ENCODE measurements around the gene PMFBP1. TPM values are rescaled to one million over a fixed set of nuclear protein-coding genes. Genes with fewer than 3 reads are reported as not detected.
A peak's percentile ranks its signal among the peaks of the same experiment; 100 is the strongest.

PMFBP1 gene
- total RNA-seq, 1 experiment from 2014 or later: 1.4 TPM

- no peak for TF ChIP-seq CTCF (IDR thresholded peaks at IDR 0.05; ENCODE audit: unreplicated experiment)
- H3K27ac Mint-ChIP-seq (ENCODE audit: low read depth, unreplicated experiment): peak overlapping the region; percentile 76
- intact Hi-C loops (cut with micrococcal nuclease): loop anchor here (10.0 kb wide), 2 partner anchors 651 to 1071 kb away; no protein-coding TSS in a partner anchor
- BruUV-seq (replicated peaks): no TSS peak
- no peak overlapping the region for H3K4me3 Mint-ChIP-seq (ENCODE audit: unreplicated experiment)
- no peaks in the 10 kb centered on the region for H3K4me1 Mint-ChIP-seq (ENCODE audit: insufficient read depth, unreplicated experiment)
- H3K36me3 Mint-ChIP-seq (ENCODE audit: insufficient read depth, unreplicated experiment): no peaks in the 10 kb centered on the region
- H3K27me3 Mint-ChIP-seq (ENCODE audit: insufficient read depth, unreplicated experiment): no peaks in the 10 kb centered on the region
- ChIA-PET POLR2A (no interaction called here), CTCF (interaction anchor here (0.7 to 8.6 kb wide), 6 partner anchors 8 to 1114 kb away, joined by 3 to 98 read pairs (median 17); no protein-coding TSS in a partner anchor)
- no peak for DNase-seq (ENCODE audit: unreplicated experiment)
- H3K9me3 Mint-ChIP-seq (ENCODE audit: unreplicated experiment): no peaks in the 10 kb centered on the region
Measured at GRCh38 chr16:72123426-72123825, 48.5 kb downstream of the PMFBP1 start.

- no peaks in the 10 kb centered on the region for H3K9me3 Mint-ChIP-seq (ENCODE audit: unreplicated experiment)
- ChIA-PET CTCF (interaction anchor here (8.6 kb wide), 1 partner anchor 341 kb away, joined by 98 read pairs; no protein-coding TSS in a partner anchor), POLR2A (no interaction called here)
- no peak for TF ChIP-seq CTCF (IDR thresholded peaks at IDR 0.05; ENCODE audit: unreplicated experiment)
- intact Hi-C loops (cut with micrococcal nuclease): loop anchor here (10.0 kb wide), 2 partner anchors 652 to 1072 kb away; no protein-coding TSS in a partner anchor
- H3K36me3 Mint-ChIP-seq (ENCODE audit: insufficient read depth, unreplicated experiment): no peaks in the 10 kb centered on the region
- DNase-seq (ENCODE audit: unreplicated experiment): no peak
- no peaks in the 10 kb centered on the region for H3K4me1 Mint-ChIP-seq (ENCODE audit: insufficient read depth, unreplicated experiment)
- no peak overlapping the region for H3K27ac Mint-ChIP-seq (ENCODE audit: low read depth, unreplicated experiment)
- no peak overlapping the region for H3K4me3 Mint-ChIP-seq (ENCODE audit: unreplicated experiment)
- no TSS peak for BruUV-seq (replicated peaks)
- no peaks in the 10 kb centered on the region for H3K27me3 Mint-ChIP-seq (ENCODE audit: insufficient read depth, unreplicated experiment)
Measured at GRCh38 chr16:72122916-72123315, 49.0 kb downstream of the PMFBP1 start.

GRCh38 chr16:72122308-72122707, 49.6 kb downstream of the PMFBP1 start:
- CTCF ChIA-PET: interaction anchor here (1.0 to 8.6 kb wide), 3 partner anchors 18 to 342 kb away, joined by 3 to 98 read pairs (median 3); no protein-coding TSS in a partner anchor
- no TSS peak for BruUV-seq (replicated peaks)
- H3K9me3 Mint-ChIP-seq (ENCODE audit: unreplicated experiment): no peaks in the 10 kb centered on the region
- no peak overlapping the region for H3K27ac Mint-ChIP-seq (ENCODE audit: low read depth, unreplicated experiment)
- intact Hi-C loops (cut with micrococcal nuclease): loop anchor here (10.0 kb wide), 2 partner anchors 652 to 1072 kb away; no protein-coding TSS in a partner anchor
- DNase-seq (ENCODE audit: unreplicated experiment): no peak
- H3K27me3 Mint-ChIP-seq (ENCODE audit: insufficient read depth, unreplicated experiment): no peaks in the 10 kb centered on the region
- no peak overlapping the region for H3K4me3 Mint-ChIP-seq (ENCODE audit: unreplicated experiment)
- no peaks in the 10 kb centered on the region for H3K36me3 Mint-ChIP-seq (ENCODE audit: insufficient read depth, unreplicated experiment)
- H3K4me1 Mint-ChIP-seq (ENCODE audit: insufficient read depth, unreplicated experiment): no peaks in the 10 kb centered on the region
- POLR2A ChIA-PET: interaction anchor here (0.9 kb wide), 1 partner anchor 29 kb away, joined by 3 read pairs; the partner anchor contains the start of genes DHX38 and TXNL4B
- no peak for TF ChIP-seq CTCF (IDR thresholded peaks at IDR 0.05; ENCODE audit: unreplicated experiment)

- intact Hi-C loops (cut with micrococcal nuclease): loop anchor here (10.0 kb wide), 2 partner anchors 655 to 1075 kb away; no protein-coding TSS in a partner anchor
- BruUV-seq (replicated peaks): no TSS peak
- CTCF ChIA-PET: interaction anchor here (0.8 to 8.6 kb wide), 4 partner anchors 11 to 344 kb away, joined by 3 to 98 read pairs (median 6); no protein-coding TSS in a partner anchor
- H3K27me3 Mint-ChIP-seq (ENCODE audit: insufficient read depth, unreplicated experiment): no peaks in the 10 kb centered on the region
- POLR2A ChIA-PET: interaction anchor here (0.6 kb wide), 1 partner anchor 312 kb away, joined by 3 read pairs; the partner anchor contains the start of gene AP1G1
- no peaks in the 10 kb centered on the region for H3K4me1 Mint-ChIP-seq (ENCODE audit: insufficient read depth, unreplicated experiment)
- H3K27ac Mint-ChIP-seq (ENCODE audit: low read depth, unreplicated experiment): no peak overlapping the region
- no peaks in the 10 kb centered on the region for H3K36me3 Mint-ChIP-seq (ENCODE audit: insufficient read depth, unreplicated experiment)
- no peak for DNase-seq (ENCODE audit: unreplicated experiment)
- no peak overlapping the region for H3K4me3 Mint-ChIP-seq (ENCODE audit: unreplicated experiment)
- TF ChIP-seq CTCF (IDR thresholded peaks at IDR 0.05; ENCODE audit: unreplicated experiment): no peak
- no peaks in the 10 kb centered on the region for H3K9me3 Mint-ChIP-seq (ENCODE audit: unreplicated experiment)
Measured at GRCh38 chr16:72120026-72120425, 51.9 kb downstream of the PMFBP1 start.

Data from MCF 10A (cell line).